HL-60/S4 (cell line): ENCODE measurements around the gene OGDHL.
"Not testable (repeated sequence)": the region's sequence is repeated elsewhere in the genome, so short reads cannot be mapped to it uniquely, and the experiment has no call there.

Source experiments
- in situ Hi-C: fragments of 300-500 bp; cut with MboI; formaldehyde crosslinking; loops from 2 replicates; pipeline ENCODE4 v1.14.3; 2022; ENCODE audit warnings: low sequenced_read_pairs

The OGDHL gene

GRCh38 chr10:49756641-49757040 is 5.5 kb downstream of the OGDHL start:
- in situ Hi-C loops, result no loop called here

- in situ Hi-C loops, result no loop called here
Measured at GRCh38 chr10:49756031-49756430, 6.1 kb downstream of the OGDHL start.

GRCh38 chr10:49754951-49755350 is 7.2 kb downstream of the OGDHL start:
- in situ Hi-C loops, result not testable (repeated sequence)

GRCh38 chr10:49752584-49752983 is 9.5 kb downstream of the OGDHL start:
- in situ Hi-C loops, result no loop called here

GRCh38 chr10:49751636-49752510 is 10.2 kb downstream of the OGDHL start:
- in situ Hi-C loops, result no loop called here

- in situ Hi-C loops, result no loop called here
Measured at GRCh38 chr10:49751216-49751615, 10.9 kb downstream of the OGDHL start.

GRCh38 chr10:49750546-49750945 is 11.6 kb downstream of the OGDHL start:
- in situ Hi-C loops, result no loop called here

- in situ Hi-C loops, result no loop called here
Measured at GRCh38 chr10:49749556-49750491, 12.3 kb downstream of the OGDHL start.

- in situ Hi-C loops, result no loop called here
Measured at GRCh38 chr10:49749144-49749543, 13.0 kb downstream of the OGDHL start.

GRCh38 chr10:49748006-49748405 is 14.1 kb downstream of the OGDHL start:
- in situ Hi-C loops, result no loop called here

- in situ Hi-C loops, result no loop called here
Measured at GRCh38 chr10:49747303-49747646, 14.8 kb downstream of the OGDHL start.

GRCh38 chr10:49746626-49747302 is 15.4 kb downstream of the OGDHL start:
- in situ Hi-C loops, result no loop called here

GRCh38 chr10:49745756-49746155 is 16.4 kb downstream of the OGDHL start:
- in situ Hi-C loops, result no loop called here

GRCh38 chr10:49744924-49745605 is 17.1 kb downstream of the OGDHL start:
- in situ Hi-C loops, result no loop called here

- in situ Hi-C loops, result no loop called here
Measured at GRCh38 chr10:49744091-49744685, 17.9 kb downstream of the OGDHL start.

GRCh38 chr10:49743464-49744075 is 18.6 kb downstream of the OGDHL start:
- in situ Hi-C loops, result no loop called here

- in situ Hi-C loops, result no loop called here
Measured at GRCh38 chr10:49742683-49743463, 19.2 kb downstream of the OGDHL start.

- in situ Hi-C loops, result no loop called here
Measured at GRCh38 chr10:49741108-49741995, 20.8 kb downstream of the OGDHL start.
